Measurements from ENCODE around the gene GET3. TPM values are rescaled to one million over a fixed set of nuclear protein-coding genes. Genes with fewer than 3 reads are reported as not detected.

GET3 gene
- total and polyA plus RNA-seq, 2 of the 13 experiments (the other 11 are each of a cell fraction or from before 2014, with no cell fraction given) = 57.7 to 59.4 TPM

DNA sequence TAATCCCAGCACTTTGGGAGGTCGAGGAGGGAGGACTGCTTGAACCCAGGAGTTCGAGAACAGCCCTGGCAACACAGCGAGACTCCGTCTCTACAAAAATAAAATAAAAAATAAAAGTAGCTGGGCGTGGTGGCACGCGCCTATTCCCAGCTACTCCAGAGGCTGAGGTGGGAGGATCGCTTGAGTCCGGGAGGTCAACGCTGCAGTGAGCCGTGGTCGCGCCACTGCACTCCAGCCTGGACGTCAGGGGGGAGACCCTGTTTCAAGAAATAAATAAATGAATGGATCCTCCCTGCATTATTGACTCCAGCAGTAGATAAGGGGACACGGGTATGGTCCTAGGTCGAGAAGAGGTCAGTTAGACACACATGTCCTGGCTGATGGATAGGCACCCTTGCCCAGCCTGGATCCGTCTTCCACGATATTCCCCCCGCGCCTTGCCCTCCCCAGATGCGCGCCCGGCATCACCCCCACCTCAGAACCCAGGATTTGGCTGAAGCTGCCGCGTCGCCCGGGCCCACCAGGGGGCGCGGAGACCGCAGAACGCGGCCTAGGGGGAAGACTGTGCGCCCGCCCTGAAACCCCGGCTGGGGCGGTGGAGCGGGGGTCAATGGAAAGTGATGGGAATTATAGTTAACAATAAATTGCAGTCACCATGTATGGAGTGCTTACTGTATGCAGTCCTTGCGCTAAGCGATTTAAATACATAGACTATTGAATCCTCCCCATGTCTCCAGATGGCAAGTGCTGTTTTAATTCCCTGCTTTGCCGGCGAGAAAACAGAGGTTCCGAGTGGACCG, 40.1 kb downstream of the GET3 start (continued):
- TF ChIP-seq MLXIP (CRISPR knock-in tag; IDR thresholded peaks at IDR 0.05; ENCODE audit: borderline replicate concordance) (no peak), CBFB (CRISPR knock-in tag; IDR thresholded peaks at IDR 0.05) (peak; percentile 90), POLR2AphosphoS2 (IDR thresholded peaks at IDR 0.05; ENCODE audit: low read depth, low read length) (no peak), HMGXB3 (CRISPR knock-in tag; IDR thresholded peaks at IDR 0.05; ENCODE audit: borderline replicate concordance) (no peak), E2F2 (CRISPR knock-in tag; IDR thresholded peaks at IDR 0.05; ENCODE audit: borderline replicate concordance) (no peak), CBX5 (CRISPR knock-in tag; IDR thresholded peaks at IDR 0.05; ENCODE audit: borderline replicate concordance) (no peak), MXI1 (IDR thresholded peaks at IDR 0.05; ENCODE audit: borderline replicate concordance, low read depth, low read length) (peak; percentile 43; the same call in 1 of the 3 replicates), ZNF777 (CRISPR knock-in tag; IDR thresholded peaks at IDR 0.05) (no peak), ARID2 (CRISPR knock-in tag; IDR thresholded peaks at IDR 0.05; ENCODE audit: borderline replicate concordance) (peak; percentile 48; the same call in 1 of the 2 replicates), TBX2 (CRISPR knock-in tag; IDR thresholded peaks at IDR 0.05; ENCODE audit: borderline replicate concordance) (peak; percentile 37; the same call in 1 of the 2 replicates), IKZF4 (CRISPR knock-in tag; IDR thresholded peaks at IDR 0.05; ENCODE audit: borderline replicate concordance, low read depth, not compliant biosample characterization) (no peak), ZNF652 (CRISPR knock-in tag; IDR thresholded peaks at IDR 0.05; ENCODE audit: borderline replicate concordance, low read depth) (no peak; the same call in 1 of the 2 replicates), ZFP1 (CRISPR knock-in tag; IDR thresholded peaks at IDR 0.05) (no peak), SIN3B (IDR thresholded peaks at IDR 0.05; ENCODE audit: low read length) (no peak), ZNF556 (CRISPR knock-in tag; IDR thresholded peaks at IDR 0.05; ENCODE audit: borderline replicate concordance) (no peak; the same call in 1 of the 2 replicates), ZNF326 (CRISPR knock-in tag; IDR thresholded peaks at IDR 0.05; ENCODE audit: borderline replicate concordance) (no peak), ERF (CRISPR knock-in tag; IDR thresholded peaks at IDR 0.05) (peak; percentile 68; the same call in 1 of the 2 replicates), PITX1 (CRISPR knock-in tag; IDR thresholded peaks at IDR 0.05) (no peak)
- TF ChIP-seq, protein P1, sequence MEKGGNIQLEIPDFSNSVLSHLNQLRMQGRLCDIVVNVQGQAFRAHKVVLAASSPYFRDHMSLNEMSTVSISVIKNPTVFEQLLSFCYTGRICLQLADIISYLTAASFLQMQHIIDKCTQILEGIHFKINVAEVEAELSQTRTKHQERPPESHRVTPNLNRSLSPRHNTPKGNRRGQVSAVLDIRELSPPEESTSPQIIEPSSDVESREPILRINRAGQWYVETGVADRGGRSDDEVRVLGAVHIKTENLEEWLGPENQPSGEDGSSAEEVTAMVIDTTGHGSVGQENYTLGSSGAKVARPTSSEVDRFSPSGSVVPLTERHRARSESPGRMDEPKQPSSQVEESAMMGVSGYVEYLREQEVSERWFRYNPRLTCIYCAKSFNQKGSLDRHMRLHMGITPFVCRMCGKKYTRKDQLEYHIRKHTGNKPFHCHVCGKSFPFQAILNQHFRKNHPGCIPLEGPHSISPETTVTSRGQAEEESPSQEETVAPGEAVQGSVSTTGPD (CRISPR knock-in tag; IDR thresholded peaks at IDR 0.05) = no peak

Data from HepG2 (cell line).